ELF-1 (cell line): ENCODE data around the gene KAT14.
"Not testable (repeated sequence)": the region's sequence is repeated elsewhere in the genome, so short reads cannot be mapped to it uniquely, and the experiment has no call there.

ENCODE experiments used
- DNase-seq: peaks from one replicate; pipeline ENCODE4 v3.0.0-alpha.2; 2016; ENCODE audit warnings: low read depth, low spot score

KAT14 gene

GRCh38 chr20:18218280-18218679, 80.6 kb downstream of the KAT14 start:
- DNase-seq, result no peak

- DNase-seq, result no peak
Observed at GRCh38 chr20:18223409-18223808, 85.7 kb downstream of the KAT14 start.

- peak; percentile 75 for DNase-seq
Observed at GRCh38 chr20:18224968-18225568, 87.4 kb downstream of the KAT14 start.

GRCh38 chr20:18225632-18226031, 88.0 kb downstream of the KAT14 start:
- DNase-seq, result no peak

GRCh38 chr20:18226741-18227140, 89.1 kb downstream of the KAT14 start:
- DNase-seq, result not testable (repeated sequence)

DNA sequence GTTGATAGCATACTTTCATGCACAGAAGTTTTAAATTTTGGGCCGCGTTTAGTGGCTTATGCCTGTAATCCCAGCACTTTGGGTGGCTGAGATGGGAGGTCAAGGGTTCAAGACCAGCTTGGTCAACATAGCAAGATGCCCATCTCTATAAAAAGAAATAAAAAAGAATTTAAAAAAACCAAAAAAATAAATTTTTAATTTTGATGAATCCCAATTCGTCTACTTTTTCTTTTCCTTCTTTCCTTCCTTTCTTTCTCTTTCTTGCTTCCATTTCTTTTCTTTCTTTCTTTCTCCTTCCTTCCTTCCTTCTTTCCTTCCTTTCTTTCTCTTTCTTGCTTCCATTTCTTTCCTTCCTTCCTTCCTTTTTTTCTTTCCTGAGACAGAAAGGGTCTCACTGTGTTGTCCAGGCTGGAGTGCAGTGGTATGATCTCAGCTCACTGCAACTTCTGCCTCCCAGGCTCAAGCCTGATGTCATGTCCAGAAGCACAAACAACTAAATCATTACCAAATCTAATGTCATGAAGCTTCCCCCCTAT, 95.8 kb downstream of the KAT14 start:
- DNase-seq, result no peak
